Pancreas (tissue), 10 donors: ENCODE measurements around the gene NMT1. TPM values are rescaled to one million over a fixed set of nuclear protein-coding genes. Genes with fewer than 3 reads are reported as not detected.
A peak's percentile ranks its signal among the peaks of the same experiment; 100 is the strongest.

Experiments used
- ATAC-seq, 4 donors: fragments of 200-7000 bp; cut with Tn5 transposase; one replicate each; pipeline versions ENCODE4 v1.8.0 to v1.9.1; 2020; ENCODE audit warnings: mild to moderate bottlenecking in 4 of 4, moderate library complexity in 4 of 4
- DNase-seq, 6 donors: peaks; one replicate each; pipeline ENCODE4 v3.0.0-alpha.2; 2020
- FAIRE-seq: peaks from 2 replicates; lab custom pipeline; 2012; peaks lifted over from hg19 to GRCh38; lab: Jason Lieb, UNC
- H3K27ac ChIP-seq, 4 donors: fragments of 200-600 bp; sonication (generic); 1 replicate in 3 of 4; 2 replicates in 1 of 4; pipeline versions ENCODE4 v1.5.0 to v1.8.0; 2020
- H3K27me3 ChIP-seq, 4 donors: fragments of 200-600 bp; one replicate each; pipeline ENCODE4 v1.8.0; 2021
- H3K36me3 ChIP-seq, 3 donors: fragments of 200-600 bp; sonication (generic) in 1 of 3; one replicate each; pipeline versions ENCODE4 v1.5.0 to v1.8.0; 2020 to 2021
- H3K4me1 ChIP-seq, 3 donors: fragments of 200-600 bp; one replicate each; pipeline ENCODE4 v1.8.0; 2021
- H3K4me3 ChIP-seq, 4 donors: fragments of 200-600 bp; sonication (generic) in 2 of 4; one replicate each; pipeline versions ENCODE4 v1.5.0 to v1.8.0; 2020 to 2021
- H3K9me3 ChIP-seq, 4 donors: fragments of 200-600 bp; one replicate each; pipeline ENCODE4 v1.8.0; 2021
- WGBS, 2 donors: extraction: QIAGEN DNeasy Blood & Tissue Kit; methylation state at CpG; one replicate each; pipeline ENCODE4 v1.1.7; 2013; 5-methylcytosine and 5-hydroxymethylcytosine counted together
- intact Hi-C, 3 donors: fragments of 100-400 bp; cut with DNase I; formaldehyde crosslinking; loops; one replicate each; pipeline versions ENCODE4 v1.11.1 to v1.14.2; 2022
- polyA plus RNA-seq, 2 donors: library from polyadenylated mRNA; stranded (reverse); fragments of 200-250 nt; gene quantifications; one replicate each; pipeline ENCODE4 v1.2.3, GENCODE V29; 2013
- total RNA-seq, 6 donors: library from RNA; stranded (reverse); fragmentation: NEBNext Ultra II Directional in 4 of 6; extraction: Animal tissue kit (Norgen Biotek cat#: 25700) in 4 of 6; gene quantifications; one replicate each; pipeline versions ENCODE4 v1.2.1 to v1.2.4, GENCODE V29; 2021 to 2023
- TF ChIP-seq, protein P1 (sequence below), 4 donors: fragments of 200-600 bp; sonication (generic) in 3 of 4; IDR thresholded peaks; one replicate each; pipeline versions ENCODE4 v1.5.0 to v1.8.0; 2021; ENCODE audit warnings: antibody characterized with exemption in 4 of 4
- donor health status: healthy with polysubstance abuse.
- donor health status: DM: no; HTN: no; CAD: no; lungs with moderate emphysema.
- donor health status: DM: no; HTN: no; CAD: no.
- donor health status: control.
- donor health status: control.
- donor health status: Bipolar disorder and iron deficiency.
- donor health status: DM: yes; HTN: yes; CAD: no.
- donor health status: DM: no; HTN: no; CAD: no.
- donor health status: DM: no; HTN: no; CAD: no.
- donor health status: DM: yes; HTN: yes; CAD: no.

The NMT1 gene
- total and polyA plus RNA-seq, 8 donors: 27.0 to 66.5 (median 39.8) TPM

- TF ChIP-seq, protein P1, sequence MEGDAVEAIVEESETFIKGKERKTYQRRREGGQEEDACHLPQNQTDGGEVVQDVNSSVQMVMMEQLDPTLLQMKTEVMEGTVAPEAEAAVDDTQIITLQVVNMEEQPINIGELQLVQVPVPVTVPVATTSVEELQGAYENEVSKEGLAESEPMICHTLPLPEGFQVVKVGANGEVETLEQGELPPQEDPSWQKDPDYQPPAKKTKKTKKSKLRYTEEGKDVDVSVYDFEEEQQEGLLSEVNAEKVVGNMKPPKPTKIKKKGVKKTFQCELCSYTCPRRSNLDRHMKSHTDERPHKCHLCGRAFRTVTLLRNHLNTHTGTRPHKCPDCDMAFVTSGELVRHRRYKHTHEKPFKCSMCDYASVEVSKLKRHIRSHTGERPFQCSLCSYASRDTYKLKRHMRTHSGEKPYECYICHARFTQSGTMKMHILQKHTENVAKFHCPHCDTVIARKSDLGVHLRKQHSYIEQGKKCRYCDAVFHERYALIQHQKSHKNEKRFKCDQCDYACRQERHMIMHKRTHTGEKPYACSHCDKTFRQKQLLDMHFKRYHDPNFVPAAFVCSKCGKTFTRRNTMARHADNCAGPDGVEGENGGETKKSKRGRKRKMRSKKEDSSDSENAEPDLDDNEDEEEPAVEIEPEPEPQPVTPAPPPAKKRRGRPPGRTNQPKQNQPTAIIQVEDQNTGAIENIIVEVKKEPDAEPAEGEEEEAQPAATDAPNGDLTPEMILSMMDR (IDR thresholded peaks at IDR 0.05): no peak
- Histone ChIP-seq H3K4me3 (peak overlapping the region; percentile 55 to 81 (median 73)), H3K9me3 (no peaks in the 10 kb centered on the region), H3K36me3 (no peaks in the 10 kb centered on the region), H3K27ac (peak overlapping the region; percentile 79 to 100 (median 92)), H3K27me3 (no peaks in the 10 kb centered on the region), H3K4me1 (peaks cover 11 to 28% (median 16%) of the 10 kb centered on the region in 3 donors)
- FAIRE-seq: no peak
- 0 to 1% methylated on average over 56 of the region's 56 CpGs for WGBS, 2 donors
- peak; percentile 5 to 30 (median 17) for ATAC-seq
- DNase-seq: peak in 5 of 6 donors; percentile 70 to 87 (median 74)
- intact Hi-C loops: no loop called here
Observed at GRCh38 chr17:45149669-45150664, 88.8 kb downstream of the NMT1 start.

DNA sequence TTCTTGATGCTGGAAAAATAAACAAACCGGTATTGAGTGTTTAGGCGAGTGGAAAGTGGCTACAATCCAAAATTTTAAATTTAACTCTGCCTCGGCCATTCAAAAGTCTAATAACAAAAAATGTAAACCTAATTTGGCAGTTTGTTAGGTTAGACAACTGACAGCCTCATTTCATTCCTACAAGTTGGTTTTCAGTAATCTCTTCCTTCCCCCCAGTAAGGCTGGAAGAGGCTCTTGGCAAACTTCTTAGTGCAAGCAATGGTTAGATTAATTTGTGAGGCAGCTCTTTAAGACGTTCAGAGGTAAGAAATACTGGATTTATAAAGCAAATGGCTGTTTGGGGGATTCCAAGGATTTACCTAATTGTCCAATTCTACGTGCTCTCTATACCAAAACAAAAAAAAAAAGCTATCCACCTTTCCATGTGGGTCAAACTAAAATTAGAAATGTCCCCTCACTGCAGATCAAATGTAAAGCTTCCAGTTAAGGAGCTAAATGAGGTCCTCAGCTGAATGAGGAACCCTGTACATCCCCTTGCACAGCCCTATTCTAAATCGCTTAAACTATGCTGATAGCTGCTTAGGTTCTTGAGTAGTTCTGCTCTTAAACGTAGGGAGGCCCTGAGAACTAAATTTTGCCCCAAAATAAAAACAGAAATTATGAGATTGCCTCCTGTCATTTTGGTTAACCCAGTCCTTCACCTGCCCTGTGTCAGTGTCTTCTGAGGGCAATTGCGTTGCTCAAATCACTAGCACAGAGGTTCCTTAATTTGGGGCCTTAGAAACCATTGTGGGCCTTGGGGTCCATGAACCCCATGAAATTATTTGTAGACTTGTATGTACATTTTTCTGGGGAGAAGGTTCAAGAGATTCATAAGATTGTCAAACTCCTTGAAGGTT is 90.0 kb downstream of the NMT1 start:
- Histone ChIP-seq H3K27ac (peak overlapping the region in 2 of 4 donors; percentile 97 to 100), H3K4me1 (peaks cover 11 to 28% (median 16%) of the 10 kb centered on the region in 3 donors), H3K9me3 (no peaks in the 10 kb centered on the region), H3K36me3 (no peaks in the 10 kb centered on the region), H3K27me3 (no peaks in the 10 kb centered on the region), H3K4me3 (peak overlapping the region in 3 of 4 donors; percentile 12 to 81 (median 77))
- DNase-seq (no peak), ATAC-seq (no peak), FAIRE-seq (no peak)
- TF ChIP-seq, protein P1 (IDR thresholded peaks at IDR 0.05): no peak
- intact Hi-C loops: no loop called here
- WGBS, 2 donors: 15 to 16% methylated on average over 8 of the region's 8 CpGs

DNA sequence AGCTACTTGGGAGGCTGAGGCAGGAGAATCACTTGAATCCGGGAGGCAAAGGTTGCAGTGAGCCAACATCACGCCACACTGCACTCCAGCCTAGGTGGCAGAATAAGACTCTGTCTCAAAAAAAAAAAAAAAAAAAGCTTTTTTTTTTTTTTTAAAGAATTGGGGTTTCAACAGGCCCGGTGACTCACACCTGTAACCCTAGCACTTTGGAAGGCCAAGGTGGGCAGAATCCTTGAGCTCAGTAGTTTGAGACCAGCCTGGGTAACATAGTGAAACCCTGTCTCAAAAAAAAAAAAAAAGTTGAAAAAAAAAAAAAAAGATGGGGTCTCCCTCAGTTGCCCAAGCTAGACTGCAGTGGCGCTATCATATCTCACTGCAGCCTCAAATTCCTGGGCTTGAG is 93.9 kb downstream of the NMT1 start:
- WGBS, 2 donors: 94 to 97% methylated on average over 4 of the region's 4 CpGs
- DNase-seq: peak in 1 of 6 donors; percentile 5
- no peaks in the 10 kb centered on the region for H3K36me3 ChIP-seq
- TF ChIP-seq, protein P1 (IDR thresholded peaks at IDR 0.05): no peak
- no peaks in the 10 kb centered on the region for H3K27me3 ChIP-seq
- peaks cover 26 to 44% (median 29%) of the 10 kb centered on the region in 3 donors for H3K4me1 ChIP-seq
- FAIRE-seq: no peak
- ATAC-seq: no peak
- intact Hi-C loops: no loop called here
- H3K4me3 ChIP-seq: no peak overlapping the region
- no peak overlapping the region for H3K27ac ChIP-seq
- no peaks in the 10 kb centered on the region for H3K9me3 ChIP-seq

DNA sequence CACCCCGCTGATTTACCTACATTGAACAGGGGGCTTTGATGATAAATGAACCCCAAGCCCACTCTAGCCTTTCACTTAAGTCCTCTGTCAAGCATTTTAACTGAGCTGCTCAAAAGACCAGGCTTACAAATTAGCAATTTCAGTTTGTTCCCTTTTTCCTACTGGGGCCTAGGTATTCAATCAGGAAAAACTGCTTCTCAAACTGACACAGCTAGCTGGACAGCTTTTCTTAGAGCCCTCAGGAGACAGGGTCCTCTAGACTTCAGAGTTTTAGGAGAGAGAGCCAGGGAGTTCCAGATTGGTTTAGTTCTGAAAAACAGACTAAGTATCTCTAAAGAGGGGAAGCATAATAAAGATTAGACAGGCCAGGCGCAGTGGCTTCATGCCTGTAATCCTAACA is 94.4 kb downstream of the NMT1 start:
- H3K9me3 ChIP-seq: no peaks in the 10 kb centered on the region
- no peaks in the 10 kb centered on the region for H3K27me3 ChIP-seq
- FAIRE-seq (no peak), ATAC-seq (no peak), DNase-seq (no peak)
- H3K27ac ChIP-seq: no peak overlapping the region
- TF ChIP-seq, protein P1 (IDR thresholded peaks at IDR 0.05): no peak
- no peak overlapping the region for H3K4me3 ChIP-seq
- WGBS, 2 donors: 97 to 98% methylated on average over 2 of the region's 2 CpGs
- intact Hi-C loops: no loop called here
- peaks cover 26 to 42% (median 29%) of the 10 kb centered on the region in 3 donors for H3K4me1 ChIP-seq
- no peaks in the 10 kb centered on the region for H3K36me3 ChIP-seq
